HepG2 (cell line): ENCODE results near the gene TIMM44. TPM values are rescaled to one million over a fixed set of nuclear protein-coding genes. Genes with fewer than 3 reads are reported as not detected.

Experiments
- ATAC-seq: fragments of 200-7000 bp; cut with Tn5 transposase; 3 replicates; pipeline ENCODE4 v1.9.1; 2020; ENCODE audit warnings: mild to moderate bottlenecking, moderate library complexity
- BruUV-seq: library from RNA; stranded (reverse); fragments of 400-500 nt; replicated peaks from 2 replicates; lab custom pipeline; 2021; lab: Mats Ljungman, UMichigan
- CTCF ChIA-PET: fragments of 300-600 bp; formaldehyde crosslinking; extraction: SDS; loops from one replicate; lab custom pipeline; 2021; ENCODE audit warnings: low total read pairs, inconsistent platforms, low intra/inter-chr PET ratio; lab: Yijun Ruan, JAX
- POLR2A ChIA-PET: fragments of 350-600 bp; sonication (Branson Sonifier 250); formaldehyde crosslinking; loops from one replicate; lab custom pipeline; 2020; ENCODE audit warnings: antibody characterized with exemption, inconsistent platforms; lab: Yijun Ruan, JAX
- DNase-seq: peaks from one replicate; pipeline ENCODE4 v3.0.0-alpha.2; 2015; ENCODE audit warnings: low spot score
- FAIRE-seq: peaks from 3 replicates; lab custom pipeline; 2011; peaks lifted over from hg19 to GRCh38; lab: Jason Lieb, UNC
- H2AFZ ChIP-seq: one replicate; pipeline ENCODE4 v1.6.1; 2011; ENCODE audit warnings: low read length, inconsistent platforms
- H3K27ac ChIP-seq: fragments of 300-600 bp; 3 replicates; pipeline ENCODE4 v1.8.0; 2011; ENCODE audit warnings: mixed run types, mild to moderate bottlenecking, mixed read lengths, low read length, inconsistent platforms; ENCODE audit not compliant: insufficient read depth; ENCODE audit errors: extremely low read length
- H3K27me3 ChIP-seq, 2 experiments: fragments of 200-600 bp in 1 of 2; 2 replicates in 1 of 2; 3 replicates in 1 of 2; pipeline versions ENCODE4 v1.6.0 to v1.8.0; 2011; ENCODE audit warnings: low read length in 2 of 2, mild to moderate bottlenecking in 2 of 2, moderate library complexity in 2 of 2, inconsistent platforms in 1 of 2; ENCODE audit not compliant: insufficient read depth in 2 of 2, control insufficient read depth in 1 of 2
- H3K36me3 ChIP-seq, 2 experiments: fragments of 200-600 bp in 1 of 2; replicated peaks in 1 of 2; 2 replicates in 1 of 2; 3 replicates in 1 of 2; pipeline versions ENCODE4 v1.5.1 to v1.8.0; 2011; ENCODE audit warnings: low read length in 2 of 2, inconsistent platforms in 1 of 2; ENCODE audit not compliant: insufficient read depth in 2 of 2, control insufficient read depth in 1 of 2
- H3K4me1 ChIP-seq: 2 replicates; pipeline ENCODE4 v1.5.1; 2012; ENCODE audit warnings: low read length, inconsistent platforms; ENCODE audit not compliant: insufficient read depth
- H3K4me2 ChIP-seq: 2 replicates; pipeline ENCODE4 v1.6.0; 2011; ENCODE audit warnings: low read depth, low read length, inconsistent platforms
- H3K4me3 ChIP-seq, 3 experiments: fragments of 200-600 bp in 1 of 3; sonication (generic), shearing (Covaris generic) in 1 of 3; replicated peaks in 1 of 3; 2 replicates each; pipeline ENCODE4 v1.5.1; 2011 to 2016; ENCODE audit warnings: low read length in 3 of 3, inconsistent platforms in 2 of 3, low read depth in 2 of 3, mild to moderate bottlenecking in 2 of 3, control low read depth in 1 of 3, mixed read lengths in 1 of 3; ENCODE audit not compliant: insufficient read depth in 1 of 3
- H3K79me2 ChIP-seq: one replicate; pipeline ENCODE4 v1.6.1; 2011; ENCODE audit warnings: low read length, inconsistent platforms; ENCODE audit not compliant: insufficient read depth
- H3K9ac ChIP-seq: 2 replicates; pipeline ENCODE4 v1.6.0; 2011; ENCODE audit warnings: mild to moderate bottlenecking, low read depth, low read length, inconsistent platforms; ENCODE audit not compliant: insufficient read depth
- H3K9me3 ChIP-seq: 2 replicates; pipeline ENCODE4 v1.5.1; 2012; ENCODE audit warnings: mild to moderate bottlenecking, low read length
- H4K20me1 ChIP-seq: 2 replicates; pipeline ENCODE4 v1.6.0; 2011; ENCODE audit warnings: inconsistent platforms, mild to moderate bottlenecking, low read length, moderate library complexity; ENCODE audit not compliant: insufficient read depth
- FOSL2 ChIP-seq: sonication (generic); formaldehyde crosslinking; IDR thresholded peaks from 2 replicates; pipeline ENCODE4 v1.4.0; 2020; ENCODE audit warnings: missing genetic modification reagents
- HDAC2 ChIP-seq: sonication (generic); formaldehyde crosslinking; IDR thresholded peaks from 2 replicates; pipeline ENCODE4 v1.4.0; 2020; ENCODE audit warnings: missing genetic modification reagents
- ISL2 ChIP-seq: sonication (generic); formaldehyde crosslinking; IDR thresholded peaks from 2 replicates; pipeline ENCODE4 v1.5.0; 2020; ENCODE audit warnings: missing genetic modification reagents
- RBM39 ChIP-seq: fragments of 200-400 bp; formaldehyde crosslinking; IDR thresholded peaks from one replicate; pipeline ENCODE4 v1.6.1; 2018; ENCODE audit warnings: antibody characterized with exemption, mild to moderate bottlenecking, low read depth, low read length; ENCODE audit not compliant: poor library complexity, severe bottlenecking
- ZFP36L2 ChIP-seq: sonication (generic); formaldehyde crosslinking; IDR thresholded peaks from 2 replicates; pipeline ENCODE4 v1.4.0; 2020; ENCODE audit warnings: missing genetic modification reagents
- ZNF800 ChIP-seq: sonication (generic); formaldehyde crosslinking; IDR thresholded peaks from 2 replicates; pipeline ENCODE4 v1.4.0; 2020; ENCODE audit warnings: missing genetic modification reagents
- WGBS: methylation state at CpG from one replicate; pipeline ENCODE4 v1.1.6; 2017; ENCODE audit warnings: low lambda C conversion rate; 5-methylcytosine and 5-hydroxymethylcytosine counted together
- in situ Hi-C: cut with HindIII; loops from 2 replicates; pipeline ENCODE4 v1.10.0; 2017; ENCODE audit warnings: low pct_unique_long_range_greater_than_20kb; ENCODE audit not compliant: extremely low pct_ligation_motif_present
- intact Hi-C: fragments of 100-400 bp; cut with micrococcal nuclease; formaldehyde crosslinking; loops from one replicate; pipeline ENCODE4 v1.10.0; 2022; ENCODE audit not compliant: unreplicated experiment
- polyA plus RNA-seq, 8 experiments: library from polyadenylated mRNA; depleted of rRNA in 3 of 8; stranded (reverse) in 7 of 8; unstranded in 1 of 8; fragments of >200 nt; fragmentation: Illumina TruSeq in 4 of 8; extraction: Trizol in 4 of 8; gene quantifications; 2 replicates each; pipeline versions ENCODE4 v1.2.1 to v1.2.3, GENCODE V29; 2011 to 2016; ENCODE audit warnings: low read depth in 4 of 8, missing spikeins in 1 of 8, mixed read lengths in 1 of 8; ENCODE audit not compliant: insufficient read depth in 1 of 8
- total RNA-seq, 5 experiments: library from RNA; depleted of rRNA; stranded (reverse); fragments of >200 nt; fragmentation: Illumina TruSeq; extraction: Trizol; gene quantifications; 2 replicates each; pipeline ENCODE4 v1.2.3, GENCODE V29; 2016; ENCODE audit warnings: low read depth in 1 of 5
- TF ChIP-seq, protein P1 (sequence below): sonication (generic); formaldehyde crosslinking; IDR thresholded peaks from 2 replicates; pipeline ENCODE4 v1.4.0; 2020; ENCODE audit warnings: missing genetic modification reagents, borderline replicate concordance
- TF ChIP-seq, protein P2 (sequence below): sonication (generic); formaldehyde crosslinking; IDR thresholded peaks from 2 replicates; pipeline ENCODE4 v1.4.0; 2020; ENCODE audit warnings: missing genetic modification reagents
- TF ChIP-seq, protein P3 (sequence below): sonication (generic); formaldehyde crosslinking; IDR thresholded peaks from 2 replicates; pipeline ENCODE4 v1.4.0; 2020; ENCODE audit warnings: mild to moderate bottlenecking, missing genetic modification reagents, borderline replicate concordance

TIMM44 gene
- total and polyA plus RNA-seq, 2 of the 13 experiments (the other 11 are each of a cell fraction or from before 2014, with no cell fraction given), result 42.9 to 72.6 TPM

DNA sequence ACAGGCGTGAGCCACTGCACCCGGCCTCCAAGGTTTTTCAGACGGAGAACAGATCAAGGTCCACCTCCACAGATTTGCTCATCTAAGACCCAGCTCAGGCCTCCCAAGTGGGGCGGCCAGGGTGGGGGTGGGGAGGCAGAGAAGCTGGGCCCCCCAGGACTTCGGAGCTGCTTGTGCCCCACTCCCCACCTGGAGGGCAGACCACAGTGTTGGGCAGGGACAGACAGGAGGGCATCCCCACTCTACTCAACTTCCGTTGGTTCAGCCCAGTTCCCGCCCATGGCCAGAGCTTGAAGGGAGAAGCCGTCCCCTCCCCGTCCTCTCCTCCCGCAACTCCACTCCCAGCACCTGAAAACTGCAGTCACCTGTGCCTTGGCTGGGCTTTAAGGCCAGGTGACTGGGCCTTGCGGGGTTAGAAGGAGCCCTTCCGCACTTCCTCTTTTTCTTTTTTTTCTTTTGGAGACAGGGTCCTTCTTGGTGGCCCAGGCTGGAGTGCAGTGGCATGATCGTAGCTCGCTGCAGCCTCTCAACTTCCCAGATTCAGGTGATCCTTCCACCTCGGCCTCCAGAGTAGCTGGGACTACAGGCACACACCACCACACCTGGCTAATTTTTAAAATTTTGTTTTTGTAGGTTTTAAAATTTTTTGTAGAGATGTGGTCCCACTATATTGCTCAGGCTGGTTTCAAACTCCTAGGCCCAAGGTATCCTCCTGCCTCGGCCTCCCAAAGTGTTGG, 55.9 kb downstream of the TIMM44 start:
- no peaks in the 10 kb centered on the region for H4K20me1 ChIP-seq
- peaks cover 59% of the 10 kb centered on the region for H3K4me1 ChIP-seq
- FAIRE-seq, result peak; percentile 36
- H3K27ac ChIP-seq, result peak overlapping the region; percentile 58
- peak overlapping the region; percentile 86; the same call in 1 of the 2 replicates for H3K9ac ChIP-seq
- in situ Hi-C loops (no loop called here), intact Hi-C loops (no loop called here)
- no TSS peak for BruUV-seq
- no peak for DNase-seq
- no peak overlapping the region for H2AFZ ChIP-seq
- H3K4me2 ChIP-seq, result peak overlapping the region; percentile 88
- peak; percentile 72 for ATAC-seq
- H3K4me3 ChIP-seq, result peak overlapping the region; percentile 82 to 93 (median 90)
- 5% methylated on average over 10 of the region's 16 CpGs for WGBS
- CTCF ChIA-PET, result no interaction called here
- H3K27me3 ChIP-seq, result no peaks in the 10 kb centered on the region; a peak in 1 of 5 replicates
- H3K36me3 ChIP-seq, result no peaks in the 10 kb centered on the region
- POLR2A ChIA-PET, result interaction anchor here (0.7 to 8.1 kb wide), 13 partner anchors 8 to 56 kb away, joined by 3 to 75 read pairs (median 6); partner anchors contain the start of genes MAP2K7, PRR36, SNAPC2 and TGFBR3L
- H3K79me2 ChIP-seq, result peaks cover 7% of the 10 kb centered on the region
- no peaks in the 10 kb centered on the region for H3K9me3 ChIP-seq
- TF ChIP-seq HDAC2 (CRISPR knock-in tag) (peak; percentile 15; the same call in 1 of the 2 replicates), ZFP36L2 (CRISPR knock-in tag) (no peak), ISL2 (CRISPR knock-in tag) (0 out of 2 replicates have a peak, but pooled peaks have one; percentile 18), FOSL2 (CRISPR knock-in tag) (no peak), ZNF800 (CRISPR knock-in tag) (0 out of 2 replicates have a peak, but pooled peaks have one; percentile 28), RBM39 (no peak)
- TF ChIP-seq, protein P1, sequence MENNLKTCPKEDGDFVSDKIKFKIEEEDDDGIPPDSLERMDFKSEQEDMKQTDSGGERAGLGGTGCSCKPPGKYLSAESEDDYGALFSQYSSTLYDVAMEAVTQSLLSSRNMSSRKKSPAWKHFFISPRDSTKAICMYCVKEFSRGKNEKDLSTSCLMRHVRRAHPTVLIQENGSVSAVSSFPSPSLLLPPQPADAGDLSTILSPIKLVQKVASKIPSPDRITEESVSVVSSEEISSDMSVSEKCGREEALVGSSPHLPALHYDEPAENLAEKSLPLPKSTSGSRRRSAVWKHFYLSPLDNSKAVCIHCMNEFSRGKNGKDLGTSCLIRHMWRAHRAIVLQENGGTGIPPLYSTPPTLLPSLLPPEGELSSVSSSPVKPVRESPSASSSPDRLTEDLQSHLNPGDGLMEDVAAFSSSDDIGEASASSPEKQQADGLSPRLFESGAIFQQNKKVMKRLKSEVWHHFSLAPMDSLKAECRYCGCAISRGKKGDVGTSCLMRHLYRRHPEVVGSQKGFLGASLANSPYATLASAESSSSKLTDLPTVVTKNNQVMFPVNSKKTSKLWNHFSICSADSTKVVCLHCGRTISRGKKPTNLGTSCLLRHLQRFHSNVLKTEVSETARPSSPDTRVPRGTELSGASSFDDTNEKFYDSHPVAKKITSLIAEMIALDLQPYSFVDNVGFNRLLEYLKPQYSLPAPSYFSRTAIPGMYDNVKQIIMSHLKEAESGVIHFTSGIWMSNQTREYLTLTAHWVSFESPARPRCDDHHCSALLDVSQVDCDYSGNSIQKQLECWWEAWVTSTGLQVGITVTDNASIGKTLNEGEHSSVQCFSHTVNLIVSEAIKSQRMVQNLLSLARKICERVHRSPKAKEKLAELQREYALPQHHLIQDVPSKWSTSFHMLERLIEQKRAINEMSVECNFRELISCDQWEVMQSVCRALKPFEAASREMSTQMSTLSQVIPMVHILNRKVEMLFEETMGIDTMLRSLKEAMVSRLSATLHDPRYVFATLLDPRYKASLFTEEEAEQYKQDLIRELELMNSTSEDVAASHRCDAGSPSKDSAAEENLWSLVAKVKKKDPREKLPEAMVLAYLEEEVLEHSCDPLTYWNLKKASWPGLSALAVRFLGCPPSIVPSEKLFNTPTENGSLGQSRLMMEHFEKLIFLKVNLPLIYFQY (CRISPR knock-in tag), result no peak
- TF ChIP-seq, protein P2, sequence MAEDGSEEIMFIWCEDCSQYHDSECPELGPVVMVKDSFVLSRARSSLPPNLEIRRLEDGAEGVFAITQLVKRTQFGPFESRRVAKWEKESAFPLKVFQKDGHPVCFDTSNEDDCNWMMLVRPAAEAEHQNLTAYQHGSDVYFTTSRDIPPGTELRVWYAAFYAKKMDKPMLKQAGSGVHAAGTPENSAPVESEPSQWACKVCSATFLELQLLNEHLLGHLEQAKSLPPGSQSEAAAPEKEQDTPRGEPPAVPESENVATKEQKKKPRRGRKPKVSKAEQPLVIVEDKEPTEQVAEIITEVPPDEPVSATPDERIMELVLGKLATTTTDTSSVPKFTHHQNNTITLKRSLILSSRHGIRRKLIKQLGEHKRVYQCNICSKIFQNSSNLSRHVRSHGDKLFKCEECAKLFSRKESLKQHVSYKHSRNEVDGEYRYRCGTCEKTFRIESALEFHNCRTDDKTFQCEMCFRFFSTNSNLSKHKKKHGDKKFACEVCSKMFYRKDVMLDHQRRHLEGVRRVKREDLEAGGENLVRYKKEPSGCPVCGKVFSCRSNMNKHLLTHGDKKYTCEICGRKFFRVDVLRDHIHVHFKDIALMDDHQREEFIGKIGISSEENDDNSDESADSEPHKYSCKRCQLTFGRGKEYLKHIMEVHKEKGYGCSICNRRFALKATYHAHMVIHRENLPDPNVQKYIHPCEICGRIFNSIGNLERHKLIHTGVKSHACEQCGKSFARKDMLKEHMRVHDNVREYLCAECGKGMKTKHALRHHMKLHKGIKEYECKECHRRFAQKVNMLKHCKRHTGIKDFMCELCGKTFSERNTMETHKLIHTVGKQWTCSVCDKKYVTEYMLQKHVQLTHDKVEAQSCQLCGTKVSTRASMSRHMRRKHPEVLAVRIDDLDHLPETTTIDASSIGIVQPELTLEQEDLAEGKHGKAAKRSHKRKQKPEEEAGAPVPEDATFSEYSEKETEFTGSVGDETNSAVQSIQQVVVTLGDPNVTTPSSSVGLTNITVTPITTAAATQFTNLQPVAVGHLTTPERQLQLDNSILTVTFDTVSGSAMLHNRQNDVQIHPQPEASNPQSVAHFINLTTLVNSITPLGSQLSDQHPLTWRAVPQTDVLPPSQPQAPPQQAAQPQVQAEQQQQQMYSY, result no peak
- TF ChIP-seq, protein P3, sequence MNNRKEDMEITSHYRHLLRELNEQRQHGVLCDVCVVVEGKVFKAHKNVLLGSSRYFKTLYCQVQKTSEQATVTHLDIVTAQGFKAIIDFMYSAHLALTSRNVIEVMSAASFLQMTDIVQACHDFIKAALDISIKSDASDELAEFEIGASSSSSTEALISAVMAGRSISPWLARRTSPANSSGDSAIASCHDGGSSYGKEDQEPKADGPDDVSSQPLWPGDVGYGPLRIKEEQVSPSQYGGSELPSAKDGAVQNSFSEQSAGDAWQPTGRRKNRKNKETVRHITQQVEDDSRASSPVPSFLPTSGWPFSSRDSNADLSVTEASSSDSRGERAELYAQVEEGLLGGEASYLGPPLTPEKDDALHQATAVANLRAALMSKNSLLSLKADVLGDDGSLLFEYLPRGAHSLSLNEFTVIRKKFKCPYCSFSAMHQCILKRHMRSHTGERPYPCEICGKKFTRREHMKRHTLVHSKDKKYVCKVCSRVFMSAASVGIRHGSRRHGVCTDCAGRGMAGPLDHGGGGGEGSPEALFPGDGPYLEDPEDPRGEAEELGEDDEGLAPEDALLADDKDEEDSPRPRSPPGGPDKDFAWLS (CRISPR knock-in tag), result no peak
